Skin epidermis (tissue), 12 donors: ENCODE results near the gene DIS3L2.
A peak's percentile ranks its signal among the peaks of the same experiment; 100 is the strongest.
"Not testable (repeated sequence)": the region's sequence is repeated elsewhere in the genome, so short reads cannot be mapped to it uniquely, and the experiment has no call there.

Source experiments
- H3K27ac ChIP-seq, 21 experiments: fragments of 200-600 bp; sonication (generic) in 11 of 21; one replicate each; pipeline ENCODE4 v1.5.0; 2020; ENCODE audit warnings: mild to moderate bottlenecking in 3 of 21, inconsistent platforms in 2 of 21, moderate library complexity in 2 of 21
- H3K4me3 ChIP-seq, 7 experiments: fragments of 200-600 bp; sonication (generic) in 2 of 7; one replicate each; pipeline ENCODE4 v1.5.0; 2020; ENCODE audit warnings: inconsistent platforms in 2 of 7, mild to moderate bottlenecking in 2 of 7, moderate library complexity in 1 of 7

DIS3L2 gene

DNA sequence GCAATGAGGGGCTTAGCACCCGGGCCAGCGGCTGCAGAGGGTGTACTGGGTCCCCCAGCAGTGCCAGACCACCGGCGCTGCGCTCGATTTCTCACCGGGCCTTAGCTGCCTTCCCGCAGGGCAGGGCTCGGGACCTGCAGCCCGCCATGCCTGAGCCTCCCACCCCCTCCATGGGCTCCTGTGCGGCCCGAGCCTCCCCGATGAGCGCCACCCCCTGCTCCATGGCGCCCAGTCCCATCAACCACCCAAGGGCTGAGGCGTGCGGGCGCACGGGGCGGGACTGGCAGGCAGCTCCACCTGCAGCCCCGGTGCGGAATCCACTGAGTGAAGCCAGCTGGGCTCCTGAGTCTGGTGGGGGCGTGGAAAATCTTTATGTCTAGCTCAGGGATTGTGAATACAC, 404.9 kb downstream of the DIS3L2 start:
- H3K4me3 ChIP-seq: peak overlapping the region in 2 of 7 experiments; percentile 11 to 31
- H3K27ac ChIP-seq: not testable (repeated sequence)

DNA sequence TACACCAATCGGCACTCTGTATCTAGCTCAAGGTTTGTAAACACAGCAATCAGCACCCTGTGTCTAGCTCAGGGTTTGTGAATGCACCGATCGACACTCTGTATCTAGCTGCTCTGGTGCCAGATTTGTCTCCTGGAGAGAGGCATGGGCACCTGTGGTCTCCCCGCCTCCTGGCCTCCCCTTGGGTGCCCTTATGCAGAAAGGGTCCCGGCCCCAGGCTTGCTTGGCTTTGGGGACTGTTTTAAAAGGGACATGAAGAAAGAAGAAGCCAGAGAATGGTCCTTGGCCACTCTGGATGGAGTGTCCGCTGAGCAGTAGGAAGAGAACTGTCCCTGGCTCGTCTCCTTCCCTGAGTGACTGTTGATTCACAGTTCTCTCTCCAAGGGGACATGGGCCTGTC, 405.5 kb downstream of the DIS3L2 start:
- H3K27ac ChIP-seq: no peak overlapping the region

DNA sequence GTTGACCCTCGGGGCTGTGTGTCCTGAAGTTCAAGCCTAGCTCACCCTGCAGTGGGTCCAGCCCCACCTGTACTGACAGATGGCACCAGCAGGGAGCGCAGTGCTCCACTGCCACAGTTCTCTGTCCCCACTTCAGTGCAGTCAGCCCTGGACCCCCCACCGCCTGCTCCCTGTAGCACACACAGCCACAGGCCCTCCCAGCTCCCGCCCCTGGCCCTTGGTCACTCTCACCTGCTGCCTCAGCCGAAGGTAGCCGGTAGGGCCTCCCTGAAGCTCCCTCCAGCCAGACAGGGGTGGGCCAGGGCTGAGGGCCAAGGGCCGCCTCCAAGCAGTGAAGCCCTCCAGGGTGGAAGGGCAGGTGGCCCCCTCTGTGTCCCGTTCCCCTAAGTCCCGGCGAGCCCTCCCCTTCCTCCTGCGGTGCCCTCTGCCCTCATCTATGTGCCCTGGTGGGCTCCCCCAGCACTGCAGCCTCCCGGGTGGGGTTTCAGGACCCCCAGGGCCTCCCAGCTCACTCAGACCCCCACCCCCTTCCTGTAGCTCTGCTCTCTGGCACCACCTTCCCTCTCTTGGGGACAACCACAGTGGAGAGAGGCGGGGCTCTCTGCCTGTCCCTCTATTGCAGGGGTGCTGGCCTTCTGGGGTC, 406.2 kb downstream of the DIS3L2 start:
- no peak overlapping the region for H3K27ac ChIP-seq

More for the DNA sequence above, 405.5 kb downstream of the DIS3L2 start:
- no peak overlapping the region for H3K4me3 ChIP-seq

DNA sequence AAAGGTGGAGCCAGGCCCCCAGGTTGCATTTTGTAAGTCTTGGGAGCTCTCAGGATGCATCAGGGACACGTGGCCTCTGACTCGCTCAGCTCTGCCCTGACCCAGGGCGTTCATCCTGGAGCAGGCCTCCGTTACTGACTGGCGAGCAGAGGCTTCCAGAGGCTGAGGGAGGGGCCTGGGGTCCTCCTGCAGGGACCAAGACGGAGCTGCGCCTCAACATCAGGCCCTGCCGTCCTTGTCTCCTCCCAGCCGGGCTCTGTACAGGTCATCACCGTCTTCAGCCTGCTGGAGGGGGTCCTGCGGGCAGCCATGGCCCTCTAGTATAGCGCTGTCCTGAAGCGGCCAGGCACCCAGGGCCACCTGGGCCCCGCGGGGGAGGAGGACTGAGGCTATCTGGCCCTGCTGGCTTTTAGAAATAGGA, 406.8 kb downstream of the DIS3L2 start:
- H3K4me3 ChIP-seq: no peak overlapping the region
- H3K27ac ChIP-seq: no peak overlapping the region

More for the DNA sequence above, 406.2 kb downstream of the DIS3L2 start:
- no peak overlapping the region for H3K4me3 ChIP-seq

DNA sequence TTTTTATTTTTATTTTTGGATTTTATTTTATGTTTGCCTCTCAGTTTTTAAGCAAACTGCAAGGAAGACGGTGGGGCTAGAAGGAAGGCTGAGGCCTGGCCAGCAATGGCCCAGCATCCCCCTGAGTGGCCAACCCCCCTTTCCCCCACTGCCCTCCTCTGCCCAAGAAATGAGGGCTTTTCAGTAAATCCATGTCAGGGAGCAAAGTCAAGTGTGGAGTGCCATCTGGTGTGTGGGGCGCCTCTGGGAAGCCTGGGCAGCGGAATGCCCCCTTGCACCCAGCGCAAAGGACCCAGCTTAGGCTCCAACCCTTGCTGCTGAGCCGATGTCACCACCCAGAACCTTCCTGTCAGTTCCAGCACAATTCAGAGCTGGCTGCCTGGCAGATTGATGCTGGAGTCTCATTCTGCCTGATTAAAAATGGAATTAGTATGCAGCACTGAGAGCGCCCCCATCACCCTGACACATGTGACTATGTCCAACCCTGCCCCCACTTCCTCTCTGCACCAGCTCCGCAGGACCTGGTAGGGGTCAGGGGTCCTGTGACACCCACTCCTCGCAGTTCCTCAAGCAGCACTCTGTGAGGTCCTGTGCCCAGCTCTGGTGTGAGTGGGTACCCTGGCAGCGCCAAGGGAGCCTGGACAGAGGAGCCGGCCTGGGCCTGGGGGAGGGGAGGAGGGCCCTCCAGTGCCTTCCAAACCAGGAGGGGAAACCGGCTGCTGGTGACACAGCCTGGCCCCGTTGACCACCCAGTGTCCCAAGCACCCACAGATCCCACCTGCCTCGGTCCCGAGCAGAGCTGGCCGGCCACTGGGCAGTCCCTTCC, 407.8 kb downstream of the DIS3L2 start:
- no peak overlapping the region for H3K27ac ChIP-seq
- H3K4me3 ChIP-seq: no peak overlapping the region

DNA sequence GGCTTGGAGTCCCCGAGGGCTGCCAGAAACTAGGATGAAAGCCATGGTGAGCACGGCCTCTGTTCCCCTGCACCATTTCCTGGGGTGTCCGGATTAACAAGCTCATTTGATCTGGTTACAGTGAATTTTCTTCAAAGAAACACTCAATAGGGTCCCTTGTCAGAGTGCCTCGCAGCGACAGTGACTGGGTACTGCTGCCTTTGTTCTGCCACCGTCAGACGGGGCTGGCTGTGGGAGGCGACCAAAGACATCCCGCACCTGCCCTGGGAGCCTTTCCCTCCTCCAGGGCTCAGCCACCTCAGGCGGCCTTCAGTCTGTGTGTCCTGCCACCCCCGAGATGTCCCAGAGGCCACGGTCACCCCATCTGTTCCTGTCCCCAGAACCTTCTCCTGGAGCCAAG, 408.5 kb downstream of the DIS3L2 start:
- H3K27ac ChIP-seq, H3K4me3 ChIP-seq: not testable (repeated sequence)

DNA sequence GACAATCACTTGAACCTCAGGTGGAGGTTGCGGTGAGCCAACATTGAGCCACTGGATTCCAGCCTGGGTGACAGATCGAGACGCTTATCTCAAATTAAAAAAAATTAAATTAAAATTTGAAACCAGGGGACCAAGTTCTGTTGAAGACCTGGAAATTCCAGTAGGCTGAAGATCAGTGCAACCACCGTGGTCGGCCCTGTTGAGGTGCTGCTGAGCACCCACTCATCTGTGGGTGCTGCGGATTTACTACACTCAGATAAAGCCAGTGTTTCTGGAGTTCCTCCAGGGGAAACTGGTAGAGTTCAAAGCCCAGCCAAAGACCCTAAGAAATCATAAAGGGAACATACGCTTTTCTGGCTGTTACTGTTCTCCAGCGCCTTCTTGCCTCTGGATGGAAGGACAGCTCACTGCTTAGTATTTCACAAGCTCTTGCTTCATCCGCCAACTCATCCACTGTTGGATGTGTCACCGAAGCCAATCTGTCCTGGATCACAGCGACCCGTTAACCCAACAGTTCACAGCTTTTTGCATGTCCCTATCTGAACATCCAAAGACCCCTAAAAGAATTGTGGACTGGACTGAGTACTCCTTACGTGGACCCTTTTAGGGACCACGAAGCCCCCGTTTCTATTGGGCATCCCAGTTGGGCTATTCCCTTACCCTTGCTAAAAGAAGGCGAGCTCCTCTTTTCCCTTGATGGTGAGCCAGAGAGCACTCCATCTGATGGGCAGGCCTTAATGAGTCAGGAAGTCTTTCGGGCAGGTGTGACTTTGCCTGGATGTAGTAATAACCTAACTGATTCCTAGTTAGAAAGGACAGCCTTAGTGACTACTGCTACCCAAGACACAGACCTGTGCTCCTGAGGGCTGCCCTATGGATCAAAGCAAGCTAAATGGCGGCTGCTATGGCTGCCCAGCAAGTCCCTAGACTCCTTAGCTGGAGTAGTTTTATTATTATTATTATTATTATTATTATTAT, 411.0 kb downstream of the DIS3L2 start:
- H3K27ac ChIP-seq: no peak overlapping the region
- no peak overlapping the region for H3K4me3 ChIP-seq

DNA sequence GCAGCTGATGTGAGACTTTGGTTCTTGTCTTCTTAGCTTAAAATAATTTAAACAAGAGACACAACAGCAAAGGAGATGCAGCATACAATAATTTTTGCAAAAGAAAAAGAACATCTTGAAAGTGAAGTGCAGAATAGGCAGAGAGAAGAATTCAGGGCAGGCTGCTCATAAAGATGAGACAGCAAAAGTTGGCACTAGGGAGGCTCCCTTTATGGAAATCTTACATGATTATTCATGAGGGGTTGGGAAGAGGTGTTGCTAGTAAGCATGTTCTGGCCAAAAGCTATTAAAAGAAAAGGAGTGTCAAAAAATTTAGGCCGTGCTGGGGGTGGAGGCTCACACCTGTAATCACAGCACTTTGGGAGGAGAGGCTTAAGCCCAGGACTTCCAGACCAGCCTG, 412.8 kb downstream of the DIS3L2 start:
- Histone ChIP-seq H3K4me3 (no peak overlapping the region), H3K27ac (no peak overlapping the region)

DNA sequence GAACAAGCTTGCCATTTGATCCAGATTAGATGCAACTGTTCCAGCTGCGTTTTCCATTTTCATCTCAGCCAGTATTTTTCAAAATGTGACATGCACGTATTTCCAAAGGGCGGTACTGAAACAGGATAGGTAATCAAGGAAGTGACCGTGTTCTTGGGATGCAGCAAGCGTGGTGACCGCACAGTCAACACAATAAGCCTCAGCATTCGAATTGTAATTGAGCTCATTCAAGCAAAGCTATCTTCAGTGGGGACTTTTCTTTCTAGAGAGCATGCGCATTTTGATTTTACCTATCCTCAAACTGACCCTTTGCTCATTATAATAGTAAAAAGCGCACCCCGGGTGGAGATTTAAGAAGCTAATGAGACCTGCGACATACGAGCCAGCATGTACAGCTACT, 413.7 kb downstream of the DIS3L2 start:
- Histone ChIP-seq H3K27ac (no peak overlapping the region), H3K4me3 (no peak overlapping the region)

DNA sequence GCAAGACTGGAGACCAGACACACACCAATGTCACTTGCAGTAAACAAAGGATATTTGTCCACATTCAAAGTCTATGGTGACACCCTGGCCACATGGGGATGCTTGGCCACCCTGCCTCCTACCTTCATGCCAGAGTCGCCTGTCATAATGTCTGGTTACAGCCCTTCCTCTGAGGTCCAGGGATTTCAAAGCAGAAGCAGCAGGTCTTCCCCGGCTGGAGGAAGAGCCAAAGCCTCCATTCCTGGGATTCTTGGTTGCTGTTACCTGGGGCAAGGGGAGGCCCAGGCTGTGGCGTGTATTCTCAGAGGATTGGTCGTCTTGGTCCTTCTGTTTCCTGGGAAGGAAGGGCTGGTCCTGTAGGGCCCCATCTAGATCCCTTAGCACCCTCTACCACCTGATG, 414.7 kb downstream of the DIS3L2 start:
- no peak overlapping the region for H3K4me3 ChIP-seq
- H3K27ac ChIP-seq: no peak overlapping the region

DNA sequence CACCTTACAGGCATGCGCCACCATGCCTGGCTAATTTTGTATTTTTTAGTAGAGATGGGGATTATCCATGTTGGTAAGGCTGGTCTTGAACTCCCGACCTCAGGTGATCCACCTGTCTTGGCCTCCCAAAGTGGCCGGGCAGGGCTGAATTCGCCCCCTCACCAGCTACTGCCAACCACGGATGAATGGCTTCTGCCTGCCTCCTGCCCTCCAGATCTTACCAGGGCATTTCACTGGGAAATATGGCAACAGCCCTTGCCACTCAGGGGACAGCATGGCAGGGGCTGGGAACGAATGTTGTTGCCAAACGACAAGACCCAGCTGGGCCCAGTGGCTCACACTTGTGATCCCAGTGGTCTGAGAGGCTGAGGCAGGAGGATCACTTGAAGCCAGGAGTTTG, 415.2 kb downstream of the DIS3L2 start:
- no peak overlapping the region for H3K27ac ChIP-seq
- no peak overlapping the region for H3K4me3 ChIP-seq

DNA sequence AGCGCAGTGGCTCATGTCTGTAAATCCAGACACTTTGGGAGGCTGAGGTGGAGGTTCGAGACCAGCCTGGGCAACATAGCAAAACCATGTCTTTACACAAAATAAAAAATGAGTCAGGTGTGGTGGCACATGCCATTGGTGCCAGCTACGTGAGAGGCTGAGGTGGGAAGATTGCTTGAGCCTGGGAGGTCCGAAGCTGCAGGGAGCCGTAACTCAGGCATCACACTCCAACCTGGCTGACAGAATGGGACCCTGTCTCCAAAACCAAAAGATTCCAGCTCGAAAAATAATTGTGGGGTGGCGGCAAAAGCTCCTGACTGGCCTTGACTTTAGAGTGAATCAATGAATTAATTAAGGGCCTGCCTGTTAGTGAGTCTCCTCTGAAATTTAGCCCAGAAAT, 415.8 kb downstream of the DIS3L2 start:
- Histone ChIP-seq H3K27ac (no peak overlapping the region), H3K4me3 (no peak overlapping the region)

DNA sequence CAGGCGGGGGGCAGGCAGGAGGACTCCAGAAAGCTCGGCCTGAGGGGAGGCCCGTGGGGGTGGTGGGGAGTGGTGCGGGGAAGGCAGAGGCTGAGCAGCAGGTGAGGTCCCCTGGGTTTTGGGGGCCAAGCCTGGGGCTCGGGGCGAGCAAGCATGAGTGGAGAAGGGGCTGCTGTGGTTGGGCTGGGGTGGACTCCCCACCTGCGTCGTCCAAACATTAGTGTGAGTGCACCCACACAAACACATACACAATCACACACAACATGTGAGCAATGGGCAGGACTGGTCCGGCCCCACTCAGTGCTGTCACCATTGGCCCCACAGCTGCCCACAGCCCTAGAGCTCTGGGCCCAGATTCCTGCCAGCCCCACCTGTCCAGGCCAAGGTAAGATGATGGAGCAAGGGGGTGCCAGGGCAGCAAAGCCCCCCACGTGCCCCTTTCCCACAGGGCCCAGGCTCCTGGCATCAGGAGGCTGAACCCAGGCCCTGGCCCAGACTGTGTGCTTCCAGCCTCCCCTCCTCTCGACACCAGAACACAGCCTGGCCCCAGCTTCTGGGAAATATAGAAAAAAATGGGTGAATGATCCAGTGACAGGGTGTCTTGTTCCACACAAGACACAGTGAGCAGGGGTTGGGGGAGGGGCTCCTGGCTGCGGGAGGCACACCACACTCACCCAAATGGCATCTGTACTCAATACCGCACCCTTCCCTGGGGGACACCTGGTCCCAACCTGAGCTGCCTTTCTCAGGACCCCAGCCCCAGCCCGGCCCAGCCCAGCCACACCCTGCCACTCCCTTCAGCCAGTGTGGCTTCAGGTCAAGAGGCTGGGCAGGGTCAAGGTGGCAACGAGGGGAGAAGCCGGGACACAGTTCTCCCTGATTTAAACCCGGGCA, 416.6 kb downstream of the DIS3L2 start:
- no peak overlapping the region for H3K27ac ChIP-seq
- H3K4me3 ChIP-seq: no peak overlapping the region

DNA sequence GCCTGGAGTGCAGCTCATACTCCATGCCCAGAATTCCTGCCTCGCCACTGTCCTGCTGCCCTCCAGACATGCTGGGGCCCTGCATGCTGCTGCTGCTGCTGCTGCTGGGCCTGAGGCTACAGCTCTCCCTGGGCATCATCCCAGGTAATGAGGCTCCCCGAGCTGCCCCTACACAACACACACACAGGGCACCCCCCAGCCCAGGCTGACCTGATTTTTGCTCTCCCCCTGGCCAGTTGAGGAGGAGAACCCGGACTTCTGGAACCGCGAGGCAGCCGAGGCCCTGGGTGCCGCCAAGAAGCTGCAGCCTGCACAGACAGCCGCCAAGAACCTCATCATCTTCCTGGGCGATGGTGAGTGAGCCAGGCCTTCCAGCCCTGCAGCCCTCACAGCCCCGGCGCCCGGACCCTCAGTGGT, 417.2 kb downstream of the DIS3L2 start, which contains the start of gene ALPP:
TSS of gene ALPP (plus strand) at position 17 of the 417 bp plus-strand sequence. CDS start at position 69, 52 bp downstream.
- H3K27ac ChIP-seq, H3K4me3 ChIP-seq: not testable (repeated sequence)

DNA sequence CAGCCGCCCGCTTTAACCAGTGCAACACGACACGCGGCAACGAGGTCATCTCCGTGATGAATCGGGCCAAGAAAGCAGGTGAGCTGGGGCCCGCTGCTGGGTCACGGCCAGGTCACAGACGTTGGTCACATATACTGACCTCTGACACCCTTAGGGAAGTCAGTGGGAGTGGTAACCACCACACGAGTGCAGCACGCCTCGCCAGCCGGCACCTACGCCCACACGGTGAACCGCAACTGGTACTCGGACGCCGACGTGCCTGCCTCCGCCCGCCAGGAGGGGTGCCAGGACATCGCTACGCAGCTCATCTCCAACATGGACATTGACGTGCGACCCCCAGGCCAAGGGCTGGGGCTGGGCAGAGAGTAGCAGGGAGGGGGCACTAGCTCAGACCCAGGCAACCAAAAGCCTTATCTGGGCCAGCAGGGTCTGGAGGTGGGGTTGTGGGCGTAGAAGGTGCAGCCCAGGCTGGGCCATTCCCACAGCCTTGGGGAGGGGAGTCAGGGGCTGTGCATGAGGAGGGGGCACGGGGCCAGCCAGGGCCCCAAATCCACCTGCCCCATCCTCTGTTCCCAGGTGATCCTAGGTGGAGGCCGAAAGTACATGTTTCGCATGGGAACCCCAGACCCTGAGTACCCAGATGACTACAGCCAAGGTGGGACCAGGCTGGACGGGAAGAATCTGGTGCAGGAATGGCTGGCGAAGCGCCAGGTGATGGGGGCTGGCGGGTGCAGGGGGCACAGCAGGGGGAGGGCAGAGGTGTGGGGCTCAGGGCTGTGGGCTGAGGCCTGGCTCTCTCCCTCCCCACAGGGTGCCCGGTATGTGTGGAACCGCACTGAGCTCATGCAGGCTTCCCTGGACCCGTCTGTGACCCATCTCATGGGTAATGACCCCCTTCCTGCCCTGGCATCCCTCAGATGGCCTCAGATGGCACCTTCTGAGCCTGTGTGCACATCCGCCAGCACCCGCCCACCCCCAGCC, 418.4 kb downstream of the DIS3L2 start:
- not testable (repeated sequence) for H3K27ac ChIP-seq, H3K4me3 ChIP-seq

DNA sequence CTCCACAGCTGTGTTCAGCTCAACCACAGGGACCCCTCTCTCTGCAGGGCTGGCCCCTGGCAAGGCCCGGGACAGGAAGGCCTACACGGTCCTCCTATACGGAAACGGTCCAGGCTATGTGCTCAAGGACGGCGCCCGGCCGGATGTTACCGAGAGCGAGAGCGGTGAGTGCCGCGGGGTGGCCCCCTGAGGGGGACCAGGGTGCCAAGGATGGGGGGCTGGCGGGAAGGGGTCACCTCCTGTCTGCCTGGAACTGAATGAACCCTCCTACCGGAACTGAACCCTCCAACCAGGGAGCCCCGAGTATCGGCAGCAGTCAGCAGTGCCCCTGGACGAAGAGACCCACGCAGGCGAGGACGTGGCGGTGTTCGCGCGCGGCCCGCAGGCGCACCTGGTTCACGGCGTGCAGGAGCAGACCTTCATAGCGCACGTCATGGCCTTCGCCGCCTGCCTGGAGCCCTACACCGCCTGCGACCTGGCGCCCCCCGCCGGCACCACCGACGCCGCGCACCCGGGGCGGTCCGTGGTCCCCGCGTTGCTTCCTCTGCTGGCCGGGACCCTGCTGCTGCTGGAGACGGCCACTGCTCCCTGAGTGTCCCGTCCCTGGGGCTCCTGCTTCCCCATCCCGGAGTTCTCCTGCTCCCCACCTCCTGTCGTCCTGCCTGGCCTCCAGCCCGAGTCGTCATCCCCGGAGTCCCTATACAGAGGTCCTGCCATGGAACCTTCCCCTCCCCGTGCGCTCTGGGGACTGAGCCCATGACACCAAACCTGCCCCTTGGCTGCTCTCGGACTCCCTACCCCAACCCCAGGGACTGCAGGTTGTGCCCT, 419.9 kb downstream of the DIS3L2 start:
- H3K27ac ChIP-seq: not testable (repeated sequence)

More for the DNA sequence above, 419.9 kb downstream of the DIS3L2 start:
- H3K4me3 ChIP-seq: not testable (repeated sequence)
